Measurements from ENCODE around the gene FRMD5. TPM values are rescaled to one million over a fixed set of nuclear protein-coding genes. Genes with fewer than 3 reads are reported as not detected.

FRMD5 gene
- total RNA-seq, 3 donors from 2014 or later (not counting 1 experiment from before 2014, with no cell fraction given), result not detected

GRCh38 chr15:43989938-43990337 is 205.1 kb downstream of the FRMD5 start:
- H3K4me3 ChIP-seq (ENCODE audit: low read length), result no peak overlapping the region
- no peaks in the 10 kb centered on the region for H3K36me3 ChIP-seq (ENCODE audit: control insufficient read depth, insufficient read depth, low read length)
- no peaks in the 10 kb centered on the region for H3K9me3 ChIP-seq (ENCODE audit: control insufficient read depth, insufficient read depth, low read length)
- peaks cover 3 to 27% of the 10 kb centered on the region in 2 donors for H3K27me3 Mint-ChIP-seq (ENCODE audit: low read depth in 2 of 2)
- intact Hi-C loops (cut with micrococcal nuclease), result no loop called here
- ATAC-seq (no peak), DNase-seq (no peak)
- no peaks in the 10 kb centered on the region for H3K4me1 ChIP-seq (ENCODE audit: control insufficient read depth, insufficient read depth, low read length)
- no peak overlapping the region for H3K4me3 Mint-ChIP-seq
- H3K27me3 ChIP-seq (ENCODE audit: control insufficient read depth, insufficient read depth, low read length), result no peaks in the 10 kb centered on the region
- TF ChIP-seq CTCF (IDR thresholded peaks at IDR 0.05), result no peak
- H3K27ac Mint-ChIP-seq, result no peak overlapping the region
- H3K9me3 Mint-ChIP-seq, result no peaks in the 10 kb centered on the region
- WGBS (ENCODE audit: insufficient coverage), result 93% methylated on average over 15 of the region's 15 CpGs
- no peaks in the 10 kb centered on the region for H3K36me3 Mint-ChIP-seq
- no peaks in the 10 kb centered on the region for H3K4me1 Mint-ChIP-seq
- H3K27ac ChIP-seq (ENCODE audit: low read length), result no peak overlapping the region

GRCh38 chr15:43988900-43989299 is 206.2 kb downstream of the FRMD5 start:
- Mint-ChIP-seq H3K9me3 (no peaks in the 10 kb centered on the region), H3K27me3 (ENCODE audit: low read depth in 2 of 2) (peaks cover 3 to 22% of the 10 kb centered on the region in 2 donors), H3K4me3 (no peak overlapping the region), H3K27ac (no peak overlapping the region), H3K4me1 (no peaks in the 10 kb centered on the region), H3K36me3 (no peaks in the 10 kb centered on the region)
- Histone ChIP-seq H3K27me3 (ENCODE audit: control insufficient read depth, insufficient read depth, low read length) (no peaks in the 10 kb centered on the region), H3K9me3 (ENCODE audit: control insufficient read depth, insufficient read depth, low read length) (no peaks in the 10 kb centered on the region), H3K36me3 (ENCODE audit: control insufficient read depth, insufficient read depth, low read length) (no peaks in the 10 kb centered on the region), H3K27ac (ENCODE audit: low read length) (no peak overlapping the region), H3K4me1 (ENCODE audit: control insufficient read depth, insufficient read depth, low read length) (no peaks in the 10 kb centered on the region), H3K4me3 (ENCODE audit: low read length) (no peak overlapping the region)
- WGBS (ENCODE audit: insufficient coverage), result 97% methylated on average over 13 of the region's 13 CpGs
- no peak for TF ChIP-seq CTCF (IDR thresholded peaks at IDR 0.05)
- DNase-seq, result no peak
- intact Hi-C loops (cut with micrococcal nuclease), result no loop called here
- ATAC-seq, result no peak

- no peaks in the 10 kb centered on the region for H3K4me1 Mint-ChIP-seq
- no peaks in the 10 kb centered on the region for H3K9me3 ChIP-seq (ENCODE audit: control insufficient read depth, insufficient read depth, low read length)
- no peaks in the 10 kb centered on the region for H3K36me3 Mint-ChIP-seq
- DNase-seq (no peak), ATAC-seq (no peak)
- no peaks in the 10 kb centered on the region for H3K9me3 Mint-ChIP-seq
- H3K36me3 ChIP-seq (ENCODE audit: control insufficient read depth, insufficient read depth, low read length), result no peaks in the 10 kb centered on the region
- no peak overlapping the region for H3K27ac Mint-ChIP-seq
- no peak overlapping the region for H3K4me3 Mint-ChIP-seq
- intact Hi-C loops (cut with micrococcal nuclease), result no loop called here
- WGBS (ENCODE audit: insufficient coverage), result 100% methylated on average over 1 of the region's 1 CpG
- no peak for TF ChIP-seq CTCF (IDR thresholded peaks at IDR 0.05)
- H3K27me3 Mint-ChIP-seq (ENCODE audit: low read depth in 2 of 2), result peaks cover 3 to 23% of the 10 kb centered on the region in 2 donors
- H3K4me3 ChIP-seq (ENCODE audit: low read length), result no peak overlapping the region
- no peaks in the 10 kb centered on the region for H3K27me3 ChIP-seq (ENCODE audit: control insufficient read depth, insufficient read depth, low read length)
- no peaks in the 10 kb centered on the region for H3K4me1 ChIP-seq (ENCODE audit: control insufficient read depth, insufficient read depth, low read length)
- H3K27ac ChIP-seq (ENCODE audit: low read length), result no peak overlapping the region
These were observed 207.1 kb downstream of the FRMD5 start for GRCh38 chr15:43987924-43988323.

- Mint-ChIP-seq H3K27me3 (ENCODE audit: low read depth in 2 of 2) (peaks cover 8 to 23% of the 10 kb centered on the region in 2 donors), H3K4me3 (no peak overlapping the region), H3K36me3 (no peaks in the 10 kb centered on the region), H3K27ac (no peak overlapping the region), H3K4me1 (no peaks in the 10 kb centered on the region), H3K9me3 (no peaks in the 10 kb centered on the region)
- WGBS (ENCODE audit: insufficient coverage), result 68% methylated on average over 7 of the region's 7 CpGs
- DNase-seq (no peak), ATAC-seq (no peak)
- intact Hi-C loops (cut with micrococcal nuclease), result no loop called here
- H3K27me3 ChIP-seq (ENCODE audit: control insufficient read depth, insufficient read depth, low read length), result no peaks in the 10 kb centered on the region
- H3K27ac ChIP-seq (ENCODE audit: low read length), result no peak overlapping the region
- H3K4me1 ChIP-seq (ENCODE audit: control insufficient read depth, insufficient read depth, low read length), result no peaks in the 10 kb centered on the region
- no peak overlapping the region for H3K4me3 ChIP-seq (ENCODE audit: low read length)
- H3K36me3 ChIP-seq (ENCODE audit: control insufficient read depth, insufficient read depth, low read length), result no peaks in the 10 kb centered on the region
- no peaks in the 10 kb centered on the region for H3K9me3 ChIP-seq (ENCODE audit: control insufficient read depth, insufficient read depth, low read length)
- no peak for TF ChIP-seq CTCF (IDR thresholded peaks at IDR 0.05)
These were observed 208.9 kb downstream of the FRMD5 start for GRCh38 chr15:43985976-43986680.
